HG03045 (cell line): Measurements from ENCODE around the gene ERGIC3.

Experiments used
- ATAC-seq: cut with Tn5 transposase; IDR thresholded peaks from one replicate; pipeline ENCODE4 v1.9.1; 2021; ENCODE audit warnings: mild to moderate bottlenecking, moderate library complexity; ENCODE audit not compliant: unreplicated experiment

Gene ERGIC3

DNA sequence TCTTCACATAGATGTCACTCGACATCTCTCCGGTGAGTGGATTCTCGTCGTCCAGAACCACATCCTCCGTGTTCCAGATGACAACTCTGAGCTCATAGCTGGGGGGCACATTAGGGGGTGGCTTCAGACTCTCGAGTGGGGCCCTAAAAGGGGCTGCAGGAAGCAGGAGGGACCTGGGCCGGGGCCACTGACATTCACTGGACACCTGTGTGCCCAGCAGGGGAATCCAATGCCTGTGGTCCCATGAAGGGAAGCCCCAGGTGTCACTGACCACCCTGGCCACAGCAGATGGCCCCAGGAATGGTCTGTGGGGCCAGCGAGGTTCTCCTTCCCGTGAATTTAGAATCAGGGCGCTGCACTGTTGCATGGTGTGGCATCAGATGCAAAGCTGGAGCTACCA, 18.7 kb downstream of the ERGIC3 start:
- no peak for ATAC-seq

- no peak for ATAC-seq
These were observed 19.4 kb downstream of the ERGIC3 start for GRCh38 chr20:35561268-35561667.

DNA sequence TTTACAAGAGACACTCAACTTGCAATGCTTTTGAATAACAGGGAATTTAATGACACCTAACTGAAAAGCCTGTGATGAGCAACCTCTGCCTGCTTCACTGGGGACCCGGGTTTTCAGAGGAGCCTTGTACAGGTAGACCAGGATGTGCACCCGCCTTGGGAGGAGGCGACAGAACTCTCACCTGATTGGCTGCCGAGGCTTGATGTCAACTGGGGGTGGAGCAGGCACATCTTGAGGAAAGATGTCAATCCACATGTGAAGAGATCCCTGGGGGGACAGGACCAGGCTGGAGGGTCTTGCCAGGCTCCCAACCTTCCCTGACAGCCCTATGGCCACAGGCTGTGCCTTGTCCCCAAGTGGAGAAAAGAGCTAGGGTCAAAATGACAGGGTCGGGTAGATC, 19.8 kb downstream of the ERGIC3 start:
- ATAC-seq: no peak

- ATAC-seq: no peak
These were observed 20.7 kb downstream of the ERGIC3 start for GRCh38 chr20:35562541-35563110.

DNA sequence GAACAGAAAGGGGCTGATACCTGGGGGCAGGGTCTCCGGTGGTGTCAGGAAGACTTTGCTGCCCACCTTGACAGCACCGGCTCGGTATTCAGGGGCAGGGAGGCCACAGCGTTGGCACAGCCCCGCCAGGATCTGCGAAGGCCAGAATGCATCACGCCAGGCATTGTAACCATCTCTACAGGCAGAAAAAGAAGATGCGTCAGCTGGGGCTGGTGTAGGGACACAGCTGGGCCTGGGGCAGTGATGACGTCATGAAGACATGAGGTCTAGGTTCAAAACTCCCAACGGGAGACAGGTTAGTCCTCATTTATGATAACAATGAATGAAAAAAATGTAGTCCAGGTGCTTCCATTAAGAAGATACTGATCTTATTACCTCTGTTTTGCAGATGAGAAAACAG, 22.0 kb downstream of the ERGIC3 start:
- ATAC-seq: no peak

GRCh38 chr20:35564905-35565304, 23.0 kb downstream of the ERGIC3 start:
- no peak for ATAC-seq

DNA sequence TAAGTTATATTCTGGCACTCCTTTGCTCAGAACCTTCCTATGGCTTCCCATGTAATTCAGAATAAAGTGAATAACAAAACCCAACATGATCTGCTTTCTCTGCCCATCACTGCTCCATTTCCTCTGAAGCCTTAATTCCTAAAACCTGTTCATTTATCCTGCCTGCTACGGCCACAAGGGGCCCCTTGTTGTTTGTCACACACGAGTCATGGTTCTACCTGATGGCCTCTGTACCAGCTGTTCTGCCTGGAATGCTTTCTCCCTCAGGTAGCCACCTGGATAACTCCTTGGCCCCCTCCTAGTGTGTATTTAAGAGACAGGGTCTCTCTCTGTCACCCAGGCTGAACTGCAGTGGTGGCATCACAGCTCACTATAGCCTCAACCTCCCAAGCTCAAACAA, 26.8 kb downstream of the ERGIC3 start:
- ATAC-seq: no peak

- ATAC-seq: no peak
These were observed 29.7 kb downstream of the ERGIC3 start for GRCh38 chr20:35571555-35571954.

GRCh38 chr20:35572838-35573237, 31.0 kb downstream of the ERGIC3 start:
- no peak for ATAC-seq

GRCh38 chr20:35575958-35576357, 34.1 kb downstream of the ERGIC3 start:
- ATAC-seq: no peak

- ATAC-seq: no peak
These were observed 34.9 kb downstream of the ERGIC3 start for GRCh38 chr20:35576816-35577215.

DNA sequence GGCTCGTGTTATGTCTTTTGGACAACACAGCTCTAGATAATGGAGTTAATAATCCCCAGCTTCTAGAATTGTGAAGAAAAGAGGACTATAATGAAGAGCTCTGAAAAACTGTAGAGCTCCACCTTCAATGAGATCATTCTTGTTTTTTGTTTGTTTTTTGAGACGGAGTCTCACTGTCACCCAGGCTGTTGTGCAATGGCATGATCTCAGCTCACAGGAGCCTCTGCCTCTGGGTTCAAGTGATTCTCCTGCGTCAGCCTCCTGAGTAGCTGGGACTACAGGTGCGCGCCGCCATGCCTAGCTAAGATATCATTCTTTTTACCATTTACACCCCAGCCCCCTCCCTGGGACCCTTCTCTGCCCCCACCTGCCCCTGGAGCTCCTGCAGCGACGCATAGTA, 36.6 kb downstream of the ERGIC3 start:
- no peak for ATAC-seq

- no peak for ATAC-seq
These were observed 37.3 kb downstream of the ERGIC3 start for GRCh38 chr20:35579196-35579595.

DNA sequence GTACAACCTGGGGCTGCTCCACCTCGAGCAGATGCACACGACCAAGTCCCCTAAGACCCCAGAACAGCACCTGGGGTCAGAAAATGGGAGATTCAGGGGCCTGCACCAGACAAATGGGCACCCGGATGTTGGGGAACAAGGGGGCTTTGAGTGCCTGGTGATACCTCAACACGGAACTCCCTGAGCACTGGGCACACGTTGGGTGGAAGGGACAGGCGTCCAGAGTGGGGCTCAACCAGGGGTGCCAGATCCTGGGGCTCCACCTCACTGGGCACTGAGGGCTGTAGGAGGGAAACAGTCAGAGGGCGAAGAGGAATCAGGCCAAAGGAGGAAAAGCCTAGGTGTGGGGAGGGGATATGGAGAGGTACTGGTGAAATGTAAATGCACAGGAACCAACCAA, 40.3 kb downstream of the ERGIC3 start:
- ATAC-seq: no peak

GRCh38 chr20:35582741-35583404, 41.0 kb downstream of the ERGIC3 start:
- ATAC-seq: no peak

DNA sequence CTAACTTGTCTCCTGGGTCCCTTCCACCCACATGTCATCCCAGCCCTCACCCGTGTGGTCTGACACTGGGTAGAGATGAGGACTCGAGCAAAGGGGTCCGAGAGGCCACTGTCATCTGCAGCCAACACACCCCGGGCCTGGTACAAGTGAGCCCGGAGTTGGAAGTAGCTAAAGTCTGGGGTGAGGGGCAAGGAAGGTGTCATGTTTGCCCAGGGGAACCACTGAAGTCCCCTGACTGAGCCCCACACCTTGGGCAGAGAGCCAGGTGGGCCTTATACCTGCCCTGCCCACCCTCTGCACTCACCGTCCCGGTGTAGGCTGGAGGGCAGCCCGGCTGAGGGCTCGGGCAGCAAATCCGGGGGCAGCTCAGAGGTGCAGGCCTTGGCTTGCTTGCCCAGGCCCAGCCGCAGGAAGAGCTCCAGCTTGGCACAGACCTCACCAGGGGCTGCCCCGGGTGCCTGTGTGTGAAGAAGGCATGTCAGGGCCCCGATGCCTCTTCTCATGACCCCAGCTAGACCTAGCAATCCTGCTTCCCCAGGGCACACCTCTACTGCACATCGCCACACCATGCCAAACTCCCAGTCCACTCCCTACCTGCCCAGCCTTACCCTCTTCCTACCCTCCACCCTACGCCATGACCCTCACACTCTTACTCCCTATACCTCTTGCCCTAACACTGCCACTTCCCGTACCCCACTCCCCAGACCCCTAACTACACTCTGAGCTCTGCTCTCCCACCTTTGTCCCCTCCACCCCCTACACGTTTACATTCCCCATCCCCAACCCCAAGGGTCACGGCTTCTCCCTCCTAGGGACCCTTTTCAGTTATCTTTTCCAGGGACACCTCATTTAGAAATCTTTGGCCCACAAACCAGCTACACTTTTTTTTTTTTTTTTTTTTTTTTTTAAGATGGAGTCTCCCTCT, 42.0 kb downstream of the ERGIC3 start:
- ATAC-seq: no peak

GRCh38 chr20:35586751-35587425, 45.0 kb downstream of the ERGIC3 start:
- ATAC-seq: no peak

GRCh38 chr20:35587436-35587835, 45.6 kb downstream of the ERGIC3 start:
- no peak for ATAC-seq

GRCh38 chr20:35588397-35588796, 46.5 kb downstream of the ERGIC3 start:
- ATAC-seq: no peak

GRCh38 chr20:35592339-35592974, 50.6 kb downstream of the ERGIC3 start:
- no peak for ATAC-seq

DNA sequence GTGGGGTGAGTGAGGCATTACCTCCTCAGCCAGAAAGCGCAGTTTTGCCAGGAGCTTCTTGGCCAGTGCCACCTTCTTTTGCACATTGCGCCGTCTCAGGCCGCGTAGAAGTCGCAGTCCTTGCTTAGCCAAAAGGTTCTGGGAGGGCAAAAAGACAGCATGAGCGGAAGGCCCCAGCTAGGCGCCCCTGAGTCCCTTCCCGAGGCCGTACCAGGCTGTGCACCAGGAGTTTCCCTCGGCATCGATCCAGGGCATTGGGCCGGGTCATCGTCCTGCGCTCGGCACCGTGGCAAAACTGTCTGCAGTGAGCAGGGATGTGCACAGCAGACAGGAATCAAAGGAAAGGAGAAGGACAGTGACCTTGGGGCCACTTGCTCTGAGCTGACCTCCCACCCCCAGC, 53.6 kb downstream of the ERGIC3 start:
- ATAC-seq: no peak
